H4 (cell line): ENCODE results near the gene ZNF133. TPM values are rescaled to one million over a fixed set of nuclear protein-coding genes. Genes with fewer than 3 reads are reported as not detected.
"Not testable (repeated sequence)": the region's sequence is repeated elsewhere in the genome, so short reads cannot be mapped to it uniquely, and the experiment has no call there.

Experiments used
- DNase-seq: peaks from one replicate; pipeline ENCODE4 v3.0.0-alpha.2; 2015; ENCODE audit warnings: low spot score
- total RNA-seq: library from RNA; depleted of rRNA; stranded (reverse); fragments of >200 nt; shearing (Covaris generic); gene quantifications from 2 replicates; pipeline ENCODE4 v1.2.3, GENCODE V29; 2014

ZNF133 gene
- total RNA-seq, 1 experiment from 2014 or later = 9.5 TPM

DNA sequence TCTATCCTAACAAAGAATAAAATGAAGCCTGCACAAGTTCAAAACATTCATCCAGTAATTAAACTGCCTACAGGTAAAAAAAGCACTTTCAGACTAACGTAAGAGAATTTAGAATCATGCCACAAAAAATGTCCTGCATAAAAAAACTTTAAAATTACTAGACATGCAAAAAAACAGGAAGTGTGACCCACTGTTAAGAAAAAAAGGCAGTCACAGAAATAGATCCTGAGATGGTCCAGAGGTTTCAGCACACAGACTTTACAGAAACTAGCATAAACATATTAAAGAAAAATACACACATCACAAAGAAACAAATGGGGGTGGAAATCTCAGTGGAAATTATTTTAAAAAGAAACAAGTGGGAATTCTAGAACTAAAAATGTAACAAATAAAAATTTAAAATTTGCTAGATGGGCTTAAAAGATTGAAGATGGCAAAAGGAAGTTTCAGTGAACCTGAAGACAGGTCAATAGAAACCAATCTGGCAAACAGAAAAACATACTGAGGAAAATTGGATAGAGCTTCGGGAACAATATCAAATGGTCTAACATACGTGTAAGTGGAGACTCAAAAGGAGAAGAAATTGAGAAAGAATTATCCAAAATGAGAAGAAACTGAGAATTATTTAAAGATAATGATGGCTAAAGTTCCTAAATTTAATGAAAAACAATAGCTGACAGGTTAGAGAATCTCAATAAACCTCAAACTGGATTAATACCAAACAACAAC is 3.4 kb upstream of the ZNF133 start:
- DNase-seq = no peak

DNA sequence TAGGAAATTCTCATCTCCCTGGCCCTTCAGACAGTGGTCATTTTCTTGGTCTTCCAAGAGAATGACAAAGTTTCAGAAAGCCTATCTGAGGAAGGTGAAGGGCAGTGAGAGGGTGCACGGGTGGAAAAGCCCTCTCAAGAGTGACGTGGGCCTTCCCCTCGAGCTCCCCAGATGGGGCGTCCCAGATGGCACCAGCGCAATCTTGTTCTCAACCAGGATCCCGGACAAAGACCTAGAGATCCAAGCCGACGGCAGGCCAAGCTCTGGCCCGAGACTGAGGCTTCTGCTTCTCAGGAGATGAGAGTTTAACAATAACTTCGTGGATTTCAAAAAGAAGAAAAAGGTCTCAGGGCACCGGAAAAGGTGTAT is 797 bp upstream of the ZNF133 start:
- DNase-seq = no peak

DNA sequence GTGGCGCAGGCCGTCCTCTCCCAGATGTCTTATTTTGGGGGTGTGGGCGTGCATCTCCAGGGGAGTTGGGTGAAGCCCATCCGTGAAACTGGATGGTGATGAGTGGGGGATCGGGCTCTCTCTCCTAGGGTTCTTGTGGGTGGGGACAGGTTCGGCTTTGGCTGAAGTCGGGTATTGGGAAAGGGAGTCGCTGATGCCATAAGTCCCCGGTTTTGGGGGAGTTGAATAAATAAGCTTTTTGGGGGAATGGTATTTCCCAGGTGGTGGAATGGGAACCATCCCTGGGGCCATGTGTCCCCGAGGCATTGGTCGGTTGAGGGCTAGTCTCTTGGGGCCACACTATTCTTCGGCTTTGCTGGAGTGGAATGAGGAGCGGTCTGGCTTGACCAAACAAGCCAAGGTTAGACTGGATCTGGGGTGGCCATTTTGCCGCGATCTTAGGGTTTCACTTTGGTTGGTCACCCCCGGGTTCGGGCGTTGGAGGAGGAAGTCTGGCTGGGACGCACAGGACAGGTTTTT is 481 bp downstream of the ZNF133 start:
- no peak for DNase-seq

GRCh38 chr20:18289306-18289705 is 979 bp downstream of the ZNF133 start:
- no peak for DNase-seq

DNA sequence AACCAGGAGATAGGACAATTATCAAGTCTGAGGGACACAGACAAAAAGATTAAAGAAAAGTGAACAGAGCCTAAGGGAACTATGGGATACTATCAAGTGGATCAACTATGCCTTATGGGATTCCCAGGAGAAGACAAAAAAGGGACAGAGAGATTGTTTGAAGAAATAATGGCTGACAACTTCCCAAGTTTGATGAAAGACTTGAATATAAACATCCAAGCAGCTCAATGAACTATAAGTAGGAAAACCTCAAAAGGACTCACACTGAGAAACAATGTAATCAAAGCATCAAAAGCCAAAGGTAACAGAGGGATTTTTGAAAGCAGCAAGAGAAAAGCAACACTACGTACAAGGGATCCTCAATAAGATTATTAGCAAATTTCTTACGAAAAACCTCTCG is 11.0 kb downstream of the ZNF133 start:
- DNase-seq = no peak

DNA sequence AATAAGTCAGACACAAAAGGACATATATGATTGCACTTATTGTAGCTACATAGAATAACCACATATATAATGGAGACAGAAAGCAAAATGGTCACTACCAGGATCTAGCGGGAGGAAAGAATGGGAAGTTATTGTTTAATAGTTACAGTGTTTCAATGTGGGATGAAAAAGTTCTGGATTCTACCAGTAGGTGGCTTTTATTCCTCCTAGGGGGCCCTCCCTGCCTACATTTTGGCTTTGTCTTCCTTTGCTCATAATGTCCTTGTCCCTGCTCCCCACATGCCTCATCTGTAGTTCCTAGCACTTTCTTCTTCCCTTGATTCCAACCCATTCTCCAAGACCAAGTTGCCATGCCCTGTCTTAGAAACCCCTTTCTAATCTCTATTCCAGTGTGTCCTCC is 16.3 kb downstream of the ZNF133 start:
- DNase-seq = no peak

- DNase-seq = no peak
These were observed 19.0 kb downstream of the ZNF133 start for GRCh38 chr20:18307301-18307700.

GRCh38 chr20:18310051-18310450 is 21.7 kb downstream of the ZNF133 start:
- DNase-seq = no peak

- DNase-seq = no peak
These were observed 22.3 kb downstream of the ZNF133 start for GRCh38 chr20:18310592-18310991.

- DNase-seq = no peak
These were observed 24.4 kb downstream of the ZNF133 start for GRCh38 chr20:18312723-18313122.

DNA sequence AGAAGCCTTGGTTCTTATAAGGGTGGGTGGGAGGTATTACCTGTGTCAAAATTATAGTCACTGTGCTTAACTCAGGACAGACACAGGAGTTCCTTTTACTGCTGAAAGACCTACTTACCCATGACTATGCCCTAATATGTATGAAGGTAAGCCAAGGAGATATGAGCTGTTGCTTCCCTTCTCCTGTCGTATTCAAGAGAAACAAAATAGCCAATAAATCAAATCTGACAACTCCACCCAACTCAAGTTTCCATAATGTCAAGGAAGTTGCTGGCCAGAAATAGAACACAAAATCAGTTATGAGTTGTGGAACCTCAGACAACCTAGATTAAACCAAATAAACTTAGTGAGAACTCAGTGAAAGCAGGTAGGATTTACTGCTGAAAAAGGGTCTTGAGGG is 25.1 kb downstream of the ZNF133 start:
- no peak for DNase-seq

GRCh38 chr20:18314786-18315406 is 26.6 kb downstream of the ZNF133 start:
- no peak for DNase-seq

DNA sequence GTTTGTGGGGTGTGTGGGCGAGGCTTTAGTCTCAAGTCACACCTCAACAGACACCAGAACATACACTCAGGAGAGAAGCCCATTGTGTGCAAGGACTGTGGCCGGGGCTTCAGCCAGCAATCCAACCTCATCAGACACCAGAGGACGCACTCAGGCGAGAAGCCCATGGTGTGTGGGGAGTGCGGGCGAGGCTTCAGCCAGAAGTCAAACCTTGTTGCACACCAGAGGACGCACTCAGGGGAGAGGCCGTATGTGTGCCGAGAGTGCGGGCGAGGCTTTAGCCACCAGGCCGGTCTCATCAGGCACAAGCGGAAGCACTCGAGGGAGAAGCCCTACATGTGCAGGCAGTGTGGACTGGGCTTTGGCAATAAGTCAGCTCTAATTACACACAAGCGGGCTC is 27.8 kb downstream of the ZNF133 start:
- no peak for DNase-seq

DNA sequence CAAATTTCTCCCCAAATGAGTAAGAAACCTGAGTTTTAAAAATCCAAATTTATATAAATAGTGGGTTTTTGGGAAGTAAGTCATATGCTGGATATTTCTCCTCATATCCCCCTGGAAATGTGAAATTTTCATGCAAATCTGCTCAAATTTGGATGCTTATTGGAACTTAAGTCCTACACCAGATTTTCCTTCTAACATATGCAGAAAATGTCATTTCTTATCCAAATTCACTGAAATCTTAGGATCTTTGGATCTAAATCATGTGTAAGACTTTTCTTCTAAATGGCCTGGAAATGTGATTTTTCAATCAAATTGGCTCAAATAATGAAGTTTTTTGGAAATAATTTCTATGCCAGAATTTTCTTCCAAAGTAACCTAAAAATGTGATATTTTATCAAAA is 33.0 kb downstream of the ZNF133 start:
- no peak for DNase-seq

DNA sequence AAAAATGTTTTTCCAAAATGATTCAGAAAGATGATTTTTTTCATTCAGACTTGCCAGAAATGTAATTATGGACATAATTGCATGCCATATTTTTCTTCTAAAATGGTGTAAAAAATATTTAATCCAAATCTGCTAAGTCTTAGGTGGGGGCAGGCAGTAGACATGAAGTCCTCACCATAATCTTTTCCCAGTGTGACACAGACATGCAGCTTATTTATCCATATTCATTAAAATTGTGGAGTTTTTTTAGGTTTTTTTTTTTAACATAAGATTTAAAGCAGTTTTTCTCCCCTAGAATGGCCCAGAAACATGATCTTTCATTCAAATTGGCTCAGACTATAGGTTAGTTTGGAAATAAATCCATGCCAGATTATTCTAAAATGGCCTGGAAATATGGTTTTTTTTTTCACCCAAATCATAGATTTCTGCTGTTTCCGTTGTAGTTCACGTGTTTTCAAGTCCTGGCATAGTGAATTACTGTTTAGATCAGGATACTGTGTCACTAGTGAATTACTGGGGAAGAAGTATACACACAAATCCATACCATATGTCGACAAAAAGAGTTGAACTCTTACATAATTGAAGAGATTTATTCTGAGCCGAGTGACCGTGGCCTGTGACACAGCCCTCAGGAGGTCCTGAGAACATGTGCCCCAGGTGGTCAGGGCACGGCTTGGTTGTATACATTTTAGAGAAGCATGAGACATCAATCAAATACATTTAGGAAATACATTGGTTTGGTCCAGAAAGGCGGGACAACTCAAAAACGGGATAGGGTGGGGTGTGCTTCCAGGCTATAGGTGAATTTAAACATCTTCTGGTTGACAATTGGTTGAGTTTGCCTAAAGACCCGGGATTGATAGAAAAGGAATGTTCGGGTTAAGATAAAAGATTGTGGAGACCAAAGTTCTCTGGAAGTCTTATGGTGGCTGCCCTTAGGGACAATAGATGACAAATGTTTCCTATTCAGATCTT is 33.9 kb downstream of the ZNF133 start:
- no peak for DNase-seq

DNA sequence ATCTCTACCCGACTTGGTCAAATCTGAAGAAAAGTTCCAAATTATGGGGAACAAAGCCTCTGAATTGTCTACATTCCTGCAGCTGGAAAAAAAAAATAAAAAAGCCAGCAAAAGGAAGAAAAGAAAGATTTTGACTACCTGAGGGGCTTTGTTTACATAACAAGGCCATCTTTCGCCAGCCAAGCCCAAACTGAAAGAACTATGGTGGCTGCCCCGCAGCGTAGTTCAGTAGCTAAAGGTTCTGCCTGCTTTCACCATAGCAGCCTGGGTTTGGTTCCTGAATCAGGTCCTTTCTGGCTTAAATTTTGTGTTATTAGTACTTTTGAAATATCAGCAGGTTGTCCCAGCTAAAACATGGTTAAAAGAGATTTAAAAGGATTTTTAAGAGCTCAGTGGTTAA is 35.4 kb downstream of the ZNF133 start:
- DNase-seq = no peak

GRCh38 chr20:18324596-18325089 is 36.3 kb downstream of the ZNF133 start:
- no peak for DNase-seq

DNA sequence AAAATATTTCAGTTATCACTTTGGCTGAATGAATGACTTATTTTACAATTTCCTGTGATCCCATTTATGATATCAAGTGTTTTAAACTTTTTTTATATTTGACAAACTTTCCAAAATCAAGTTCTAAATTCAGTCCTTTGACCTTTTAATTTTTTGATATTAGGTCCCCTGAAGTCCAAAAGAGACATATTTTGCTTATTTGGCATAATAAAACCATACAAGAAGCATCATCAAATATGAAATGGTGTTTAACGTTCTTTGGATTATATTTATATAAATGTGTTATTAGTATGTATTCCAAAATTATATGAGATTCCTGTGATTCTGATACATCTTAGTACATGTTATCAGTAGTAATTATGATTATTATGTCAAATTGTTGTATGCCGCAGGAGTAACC is 38.7 kb downstream of the ZNF133 start:
- DNase-seq = no peak

DNA sequence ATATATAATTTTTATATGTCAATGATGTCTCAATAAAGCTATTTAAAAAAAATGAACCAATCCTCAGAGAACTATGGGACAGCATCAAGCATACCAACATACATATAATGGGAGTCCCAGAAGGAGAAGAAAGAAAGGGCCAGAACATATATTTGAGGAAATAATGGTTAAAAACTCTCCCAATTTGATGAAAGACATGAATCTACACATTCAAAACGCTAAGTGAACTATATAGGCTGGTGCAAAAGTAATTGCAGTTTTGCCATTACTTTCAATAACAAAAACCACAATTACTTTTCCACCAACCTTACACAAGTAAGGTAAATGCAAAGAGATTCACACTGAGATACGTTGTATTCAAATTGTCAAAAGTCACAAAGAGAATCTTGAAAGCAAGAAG is 43.4 kb downstream of the ZNF133 start:
- no peak for DNase-seq

DNA sequence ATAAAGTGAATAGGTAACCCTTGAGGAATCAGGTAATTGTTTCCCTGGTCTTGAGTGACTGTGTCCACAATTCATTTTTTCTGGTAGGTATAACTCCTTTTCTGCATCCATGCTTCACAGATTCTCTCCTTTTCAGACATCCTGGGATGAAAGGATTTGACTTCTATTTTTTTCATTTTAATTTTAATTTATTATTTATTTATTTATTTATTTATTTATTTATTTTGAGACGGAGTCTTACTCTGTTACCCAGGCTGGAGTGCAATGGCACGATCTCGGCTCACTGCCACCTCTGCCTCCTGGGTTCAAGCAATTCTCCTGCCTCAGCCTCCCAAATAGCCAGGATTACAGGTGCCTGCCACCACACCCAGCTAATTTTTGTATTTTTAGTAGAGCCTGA is 61.4 kb downstream of the ZNF133 start:
- DNase-seq = not testable (repeated sequence)

- no peak for DNase-seq
These were observed 71.5 kb downstream of the ZNF133 start for GRCh38 chr20:18359854-18360253.

DNA sequence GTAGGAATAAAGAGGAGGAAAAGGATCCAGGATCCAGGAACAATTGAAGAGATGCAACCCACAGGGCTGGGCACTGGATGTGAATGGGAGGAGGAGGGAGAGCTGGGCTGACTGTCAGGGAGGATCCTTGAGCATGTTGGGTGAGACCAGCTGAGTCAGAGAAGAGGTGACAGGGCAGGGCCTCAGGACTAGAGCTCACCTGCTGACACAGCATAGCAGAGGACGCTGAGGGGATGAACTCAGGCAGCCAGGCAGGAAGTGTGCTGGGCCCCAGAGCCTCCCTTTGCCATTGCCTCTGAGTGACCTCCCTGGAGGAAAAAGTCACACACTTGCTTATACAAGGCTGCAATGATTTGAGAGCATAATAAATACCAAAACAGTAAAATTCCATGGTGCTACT is 72.3 kb downstream of the ZNF133 start:
- no peak for DNase-seq
